ENCODE data around the gene RNF169. TPM values are rescaled to one million over a fixed set of nuclear protein-coding genes. Genes with fewer than 3 reads are reported as not detected.

RNF169 gene
- total and polyA plus RNA-seq, 4 donors = 0.60 to 11.0 (median 5.1) TPM

- no peak overlapping the region for H3K27ac ChIP-seq (ENCODE audit: low read depth in 1 of 2, low read length in 2 of 2)
- H3K4me3 ChIP-seq (ENCODE audit: low read depth in 1 of 3, low read length in 3 of 3) = no peak overlapping the region
- peaks cover 0 to 11% (median under 1%) of the 10 kb centered on the region in 4 donors for H3K4me1 ChIP-seq (ENCODE audit: control insufficient read depth in 4 of 4, insufficient read depth in 4 of 4, low read length in 3 of 4)
- H3K9me3 ChIP-seq (ENCODE audit: control insufficient read depth in 4 of 4, low read length in 3 of 4) = no peaks in the 10 kb centered on the region
- no peaks in the 10 kb centered on the region for H3K36me3 ChIP-seq (ENCODE audit: control insufficient read depth in 4 of 4, insufficient read depth in 3 of 4, low read depth in 1 of 4, low read length in 3 of 4)
- TF ChIP-seq MAX (IDR thresholded peaks at IDR 0.05) (no peak), NR2F2 (IDR thresholded peaks at IDR 0.05) (no peak), YY1 (IDR thresholded peaks at IDR 0.05) (no peak)
- 96% methylated on average over 13 of the region's 13 CpGs for WGBS
- H3K27me3 ChIP-seq (ENCODE audit: control insufficient read depth in 4 of 4, insufficient read depth in 4 of 4, low read length in 3 of 4) = no peaks in the 10 kb centered on the region
- H3K9ac ChIP-seq (ENCODE audit: low read depth in 1 of 2, low read length in 2 of 2) = no peak overlapping the region
- DNase-seq (ENCODE audit: low spot score) = no peak
These were observed 45.4 kb upstream of the RNF169 start for GRCh38 chr11:74703211-74703610.

- no peak for DNase-seq (ENCODE audit: low spot score)
- H3K27me3 ChIP-seq (ENCODE audit: control insufficient read depth in 4 of 4, insufficient read depth in 4 of 4, low read length in 3 of 4) = no peaks in the 10 kb centered on the region
- H3K9ac ChIP-seq (ENCODE audit: low read depth in 1 of 2, low read length in 2 of 2) = no peak overlapping the region
- H3K27ac ChIP-seq (ENCODE audit: low read depth in 1 of 2, low read length in 2 of 2) = no peak overlapping the region
- WGBS = 93% methylated on average over 3 of the region's 3 CpGs
- TF ChIP-seq REST (IDR thresholded peaks at IDR 0.05) (no peak), SP1 (IDR thresholded peaks at IDR 0.05) (no peak), RXRA (IDR thresholded peaks at IDR 0.05) (no peak), MAX (IDR thresholded peaks at IDR 0.05) (no peak), HNF4G (IDR thresholded peaks at IDR 0.05) (no peak), YY1 (IDR thresholded peaks at IDR 0.05) (no peak), ATF3 (IDR thresholded peaks at IDR 0.05) (no peak), FOXA1 (IDR thresholded peaks at IDR 0.05) (no peak), JUND (IDR thresholded peaks at IDR 0.05) (no peak), CTCF (IDR thresholded peaks at IDR 0.05; ENCODE audit: low read depth, low read length, missing input control) (no peak), TAF1 (conservative IDR thresholded peaks at IDR 0.05) (no peak), EGR1 (IDR thresholded peaks at IDR 0.05; ENCODE audit: low read depth in 2 of 2) (no peak), FOXA2 (IDR thresholded peaks at IDR 0.05) (no peak), ZBTB33 (IDR thresholded peaks at IDR 0.05) (no peak)
- H3K4me3 ChIP-seq (ENCODE audit: low read depth in 1 of 3, low read length in 3 of 3) = no peak overlapping the region
- H3K4me1 ChIP-seq (ENCODE audit: control insufficient read depth in 4 of 4, insufficient read depth in 4 of 4, low read length in 3 of 4) = no peaks in the 10 kb centered on the region
- no peaks in the 10 kb centered on the region for H3K36me3 ChIP-seq (ENCODE audit: control insufficient read depth in 4 of 4, insufficient read depth in 3 of 4, low read depth in 1 of 4, low read length in 3 of 4)
- H3K9me3 ChIP-seq (ENCODE audit: control insufficient read depth in 4 of 4, low read length in 3 of 4) = no peaks in the 10 kb centered on the region
These were observed 41.5 kb upstream of the RNF169 start for GRCh38 chr11:74707182-74707581.

Measured in liver (tissue), 9 donors.